BLaER1 treated with 17β-estradiol and CSF1 and Interleukin-3, amounts not matched to agents 10 nM and 100 nM (cell line): ENCODE measurements around the gene CFAP100.
A peak's percentile ranks its signal among the peaks of the same experiment; 100 is the strongest.

ENCODE experiments used
- H3K27ac ChIP-seq, 11 experiments: shearing (Covaris generic); formaldehyde crosslinking; 2 replicates each; pipeline ENCODE4 v1.8.1; 2022
- H3K27me3 ChIP-seq, 11 experiments: shearing (Covaris generic); formaldehyde crosslinking; 2 replicates each; pipeline ENCODE4 v1.8.1; 2022
- H3K36me3 ChIP-seq, 11 experiments: shearing (Covaris generic); formaldehyde crosslinking; 2 replicates each; pipeline ENCODE4 v1.8.1; 2022
- H3K4me1 ChIP-seq, 10 experiments: shearing (Covaris generic); formaldehyde crosslinking; 2 replicates each; pipeline ENCODE4 v1.8.1; 2022
- H3K4me2 ChIP-seq, 11 experiments: shearing (Covaris generic); formaldehyde crosslinking; 2 replicates each; pipeline ENCODE4 v1.8.1; 2022
- H3K4me3 ChIP-seq, 10 experiments: shearing (Covaris generic); formaldehyde crosslinking; 2 replicates each; pipeline ENCODE4 v1.8.1; 2022
- H3K9ac ChIP-seq, 11 experiments: shearing (Covaris generic); formaldehyde crosslinking; 2 replicates each; pipeline ENCODE4 v1.8.1; 2022
- H3K9me3 ChIP-seq, 11 experiments: shearing (Covaris generic); formaldehyde crosslinking; replicated peaks in 1 of 11; 2 replicates each; pipeline ENCODE4 v1.8.1; 2022
- H4K20me1 ChIP-seq, 11 experiments: shearing (Covaris generic); formaldehyde crosslinking; 2 replicates each; pipeline ENCODE4 v1.8.1; 2022
- Cebpa-rat ChIP-seq, 11 experiments: shearing (Covaris generic); IDR thresholded peaks; 2 replicates each; pipeline ENCODE4 v1.8.1; 2022

CFAP100 gene

DNA sequence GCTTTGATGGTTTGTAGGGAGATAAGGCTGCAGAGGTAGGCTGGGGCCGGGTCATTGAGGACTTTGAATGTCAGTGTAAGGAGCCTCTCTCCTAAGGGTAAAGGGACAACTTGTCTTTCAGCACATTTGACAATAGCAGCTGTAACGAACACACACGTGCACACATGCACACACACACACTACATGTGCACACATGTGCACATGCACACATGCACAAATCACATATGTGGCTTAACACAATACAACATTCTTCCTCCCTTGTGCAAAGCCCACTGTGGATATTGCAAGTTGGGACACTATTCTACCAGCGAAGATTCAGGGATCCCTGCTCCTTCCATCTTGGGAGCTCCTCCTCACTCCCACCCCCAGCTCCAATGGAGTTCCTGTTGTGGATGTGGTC lies 1.1 kb upstream of the CFAP100 start:
- TF ChIP-seq Cebpa-rat (IDR thresholded peaks at IDR 0.05): no peak
- Histone ChIP-seq H3K4me1 (peaks cover 6 to 18% (median 14%) of the 10 kb centered on the region in 10 experiments; a peak in 19 of 20 replicates), H3K36me3 (no peaks in the 10 kb centered on the region), H4K20me1 (peaks cover 0 to 8% (median 0%) of the 10 kb centered on the region in 11 experiments; a peak in 2 of 22 replicates), H3K27ac (no peak overlapping the region), H3K4me3 (no peak overlapping the region), H3K4me2 (no peak overlapping the region), H3K9me3 (peaks cover under 1 to 10% (median 3%) of the 10 kb centered on the region in 11 experiments; a peak in 17 of 22 replicates), H3K27me3 (peaks cover 0 to 58% (median 0%) of the 10 kb centered on the region in 11 experiments; a peak in 4 of 22 replicates), H3K9ac (no peak overlapping the region)

DNA sequence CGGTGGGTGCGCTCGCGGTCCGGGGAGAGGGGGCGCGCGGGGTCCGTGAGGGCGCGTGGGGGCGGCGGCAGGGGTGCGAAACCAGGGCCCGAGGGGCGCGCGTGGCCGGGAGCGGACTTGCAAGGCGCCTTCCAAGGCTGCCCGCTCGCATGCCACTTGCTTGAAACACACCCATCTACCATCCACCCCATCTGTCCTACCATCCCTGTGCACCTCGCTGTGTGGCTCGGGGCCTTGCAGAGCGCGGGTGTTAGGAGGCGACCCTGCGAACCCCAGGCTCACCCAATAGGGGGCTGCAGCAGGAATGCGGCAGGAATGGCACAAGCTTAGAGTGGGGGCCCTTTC lies 240 bp downstream of the CFAP100 start:
- peaks cover 0 to 55% (median 0%) of the 10 kb centered on the region in 11 experiments; a peak in 4 of 22 replicates for H3K27me3 ChIP-seq
- H3K4me1 ChIP-seq: peaks cover 11 to 20% (median 14%) of the 10 kb centered on the region in 10 experiments
- peaks cover 0 to 11% (median 0%) of the 10 kb centered on the region in 11 experiments; a peak in 4 of 22 replicates for H4K20me1 ChIP-seq
- no peak overlapping the region for H3K27ac ChIP-seq
- TF ChIP-seq Cebpa-rat (IDR thresholded peaks at IDR 0.05): no peak
- H3K9ac ChIP-seq: no peak overlapping the region
- H3K9me3 ChIP-seq: peaks cover 11 to 18% (median 14%) of the 10 kb centered on the region in 11 experiments; a peak in 20 of 22 replicates
- H3K36me3 ChIP-seq: no peaks in the 10 kb centered on the region
- no peak overlapping the region for H3K4me3 ChIP-seq
- H3K4me2 ChIP-seq: no peak overlapping the region

GRCh38 chr3:126395846-126396513 lies 1.3 kb downstream of the CFAP100 start:
- H3K27me3 ChIP-seq: peaks cover 0 to 55% (median 0%) of the 10 kb centered on the region in 11 experiments; a peak in 4 of 22 replicates
- no peak overlapping the region for H3K4me2 ChIP-seq
- no peak overlapping the region for H3K9ac ChIP-seq
- no peaks in the 10 kb centered on the region for H3K36me3 ChIP-seq
- no peak overlapping the region for H3K27ac ChIP-seq
- H3K4me1 ChIP-seq: peaks cover 7 to 21% (median 12%) of the 10 kb centered on the region in 10 experiments
- H3K4me3 ChIP-seq: no peak overlapping the region
- TF ChIP-seq Cebpa-rat (IDR thresholded peaks at IDR 0.05): no peak
- peaks cover 13 to 28% (median 20%) of the 10 kb centered on the region in 11 experiments; a peak in 20 of 22 replicates for H3K9me3 ChIP-seq
- H4K20me1 ChIP-seq: peaks cover 0 to 11% (median 0%) of the 10 kb centered on the region in 11 experiments; a peak in 4 of 22 replicates

- H3K4me2 ChIP-seq: no peak overlapping the region
- no peak overlapping the region for H3K27ac ChIP-seq
- no peak overlapping the region for H3K4me3 ChIP-seq
- TF ChIP-seq Cebpa-rat (IDR thresholded peaks at IDR 0.05): no peak
- peaks cover 13 to 28% (median 20%) of the 10 kb centered on the region in 11 experiments; a peak in 20 of 22 replicates for H3K9me3 ChIP-seq
- H4K20me1 ChIP-seq: peaks cover 0 to 11% (median 0%) of the 10 kb centered on the region in 11 experiments; a peak in 4 of 22 replicates
- H3K36me3 ChIP-seq: no peaks in the 10 kb centered on the region
- peaks cover 0 to 54% (median 0%) of the 10 kb centered on the region in 11 experiments; a peak in 4 of 22 replicates for H3K27me3 ChIP-seq
- peaks cover 7 to 21% (median 12%) of the 10 kb centered on the region in 10 experiments for H3K4me1 ChIP-seq
- H3K9ac ChIP-seq: no peak overlapping the region
Observed at GRCh38 chr3:126396536-126396935, 1.8 kb downstream of the CFAP100 start.

GRCh38 chr3:126397610-126398422 lies 3.1 kb downstream of the CFAP100 start:
- peaks cover 0 to 11% (median 0%) of the 10 kb centered on the region in 11 experiments; a peak in 4 of 22 replicates for H4K20me1 ChIP-seq
- no peak overlapping the region for H3K9ac ChIP-seq
- H3K27me3 ChIP-seq: peaks cover 0 to 50% (median 0%) of the 10 kb centered on the region in 11 experiments; a peak in 4 of 22 replicates
- H3K36me3 ChIP-seq: no peaks in the 10 kb centered on the region
- H3K4me3 ChIP-seq: no peak overlapping the region
- TF ChIP-seq Cebpa-rat (IDR thresholded peaks at IDR 0.05): no peak
- H3K4me2 ChIP-seq: no peak overlapping the region
- H3K27ac ChIP-seq: no peak overlapping the region
- H3K9me3 ChIP-seq: peaks cover 13 to 28% (median 20%) of the 10 kb centered on the region in 11 experiments; a peak in 20 of 22 replicates
- peaks cover 9 to 21% (median 12%) of the 10 kb centered on the region in 10 experiments for H3K4me1 ChIP-seq

DNA sequence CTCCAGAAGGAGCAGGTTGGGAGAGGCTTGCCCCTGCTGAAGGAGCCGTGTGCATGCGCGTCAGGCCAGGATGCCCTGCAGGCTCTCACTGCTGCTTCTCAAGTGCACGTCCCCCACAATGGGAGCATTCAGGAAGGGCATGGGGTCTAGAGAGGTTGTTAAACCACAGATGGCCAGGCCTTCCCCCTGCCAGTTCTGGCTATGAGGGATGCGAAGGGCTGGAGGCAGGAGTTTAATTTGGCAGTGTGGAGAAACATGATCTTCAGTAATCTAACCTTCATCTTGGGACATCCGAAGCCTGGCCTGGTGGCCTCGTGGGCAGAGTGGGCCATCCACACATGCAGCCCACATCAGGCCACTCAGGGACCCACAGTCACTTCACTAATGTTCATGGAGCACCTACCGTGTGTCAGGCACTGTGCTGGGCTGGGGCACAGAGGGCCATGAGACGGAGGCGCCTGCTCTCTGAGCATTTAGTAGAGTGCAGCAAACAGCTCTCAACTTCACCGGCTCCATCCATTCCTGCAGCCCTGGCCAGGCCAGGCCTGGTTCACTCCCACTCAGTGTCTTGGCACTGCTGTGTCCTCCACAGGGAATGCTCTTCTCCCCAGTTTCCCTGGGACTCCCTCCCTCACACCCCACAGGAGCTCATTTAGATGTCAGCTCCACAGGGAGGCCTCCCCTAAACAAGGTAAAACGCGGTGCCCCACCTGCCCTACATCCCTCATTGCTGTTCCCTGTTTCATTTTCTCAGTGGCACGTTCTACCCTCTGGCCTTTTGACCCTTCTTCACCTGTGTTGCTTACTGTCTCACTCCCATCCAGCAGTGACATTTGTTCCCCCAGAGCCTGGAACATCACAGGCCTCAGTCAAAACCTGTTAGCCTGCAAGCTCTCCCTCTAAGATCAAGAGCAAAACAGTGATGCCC lies 4.0 kb downstream of the CFAP100 start:
- H3K27me3 ChIP-seq: peaks cover 0 to 43% (median 0%) of the 10 kb centered on the region in 11 experiments; a peak in 4 of 22 replicates
- H3K9me3 ChIP-seq: peaks cover 13 to 28% (median 20%) of the 10 kb centered on the region in 11 experiments; a peak in 20 of 22 replicates
- no peak overlapping the region for H3K4me3 ChIP-seq
- no peaks in the 10 kb centered on the region for H3K36me3 ChIP-seq
- H3K4me2 ChIP-seq: peak overlapping the region in 3 of 11 experiments; percentile 1 to 36 (median 32); a peak in 3 of 22 replicates
- no peak for TF ChIP-seq Cebpa-rat (IDR thresholded peaks at IDR 0.05)
- peaks cover 0 to 9% (median 0%) of the 10 kb centered on the region in 11 experiments; a peak in 4 of 22 replicates for H4K20me1 ChIP-seq
- H3K27ac ChIP-seq: peak overlapping the region in 7 of 11 experiments; percentile 20 to 60 (median 44); a peak in 11 of 22 replicates
- H3K4me1 ChIP-seq: peaks cover 9 to 21% (median 12%) of the 10 kb centered on the region in 10 experiments
- no peak overlapping the region for H3K9ac ChIP-seq

- Histone ChIP-seq H3K36me3 (no peaks in the 10 kb centered on the region), H3K4me2 (peak overlapping the region in 10 of 11 experiments; percentile 41 to 87 (median 63); a peak in 19 of 22 replicates), H3K4me1 (peaks cover 9 to 21% (median 12%) of the 10 kb centered on the region in 10 experiments), H4K20me1 (peaks cover 0 to 6% (median 0%) of the 10 kb centered on the region in 11 experiments; a peak in 4 of 22 replicates), H3K9me3 (peaks cover 13 to 28% (median 20%) of the 10 kb centered on the region in 11 experiments; a peak in 20 of 22 replicates), H3K4me3 (no peak overlapping the region), H3K27ac (peak overlapping the region in 10 of 11 experiments; percentile 16 to 71 (median 56); a peak in 17 of 22 replicates), H3K9ac (peak overlapping the region in 2 of 11 experiments; percentile 6 to 59; a peak in 2 of 22 replicates), H3K27me3 (peaks cover 0 to 44% (median 0%) of the 10 kb centered on the region in 11 experiments; a peak in 4 of 22 replicates)
- TF ChIP-seq Cebpa-rat (IDR thresholded peaks at IDR 0.05): no peak
Observed at GRCh38 chr3:126399351-126399735, 4.6 kb downstream of the CFAP100 start.
